H9 (cell line): ENCODE measurements around the gene PRSS3. TPM values are rescaled to one million over a fixed set of nuclear protein-coding genes. Genes with fewer than 3 reads are reported as not detected.

ENCODE experiments used
- DNase-seq: peaks from one replicate; pipeline ENCODE4 v3.0.0-alpha.2; 2017
- H2AFZ ChIP-seq: one replicate; pipeline ENCODE4 v1.6.1; 2013; ENCODE audit warnings: mild to moderate bottlenecking, low read length, control low read depth, moderate library complexity
- H2AK5ac ChIP-seq: 2 replicates; pipeline ENCODE4 v1.6.1; 2013; ENCODE audit warnings: low read length, control low read depth, mixed read lengths; ENCODE audit not compliant: insufficient read length
- H2BK120ac ChIP-seq: one replicate; pipeline ENCODE4 v1.6.1; 2013; ENCODE audit warnings: low read depth, mild to moderate bottlenecking, low read length, control low read depth, inconsistent platforms; ENCODE audit not compliant: poor library complexity, severe bottlenecking
- H2BK12ac ChIP-seq: 2 replicates; pipeline ENCODE4 v1.6.1; 2013; ENCODE audit warnings: low read length, control low read depth, mixed read lengths, low read depth; ENCODE audit not compliant: insufficient read length
- H2BK15ac ChIP-seq: 2 replicates; pipeline ENCODE4 v1.6.1; 2013; ENCODE audit warnings: low read depth, low read length, control low read depth
- H2BK20ac ChIP-seq: one replicate; pipeline ENCODE4 v1.6.1; 2013; ENCODE audit warnings: low read depth, mild to moderate bottlenecking, low read length, control low read depth, inconsistent platforms; ENCODE audit not compliant: poor library complexity, severe bottlenecking
- H2BK5ac ChIP-seq: 2 replicates; pipeline ENCODE4 v1.6.1; 2013; ENCODE audit warnings: low read length, control low read depth, mixed read lengths; ENCODE audit not compliant: insufficient read length
- H3K14ac ChIP-seq: 2 replicates; pipeline ENCODE4 v1.6.1; 2013; ENCODE audit warnings: low read length, control low read depth; ENCODE audit not compliant: insufficient read depth
- H3K18ac ChIP-seq: 2 replicates; pipeline ENCODE4 v1.6.1; 2013; ENCODE audit warnings: low read depth, mild to moderate bottlenecking, mixed read lengths, low read length, control low read depth; ENCODE audit not compliant: insufficient read length
- H3K23ac ChIP-seq: 2 replicates; pipeline ENCODE4 v1.6.1; 2013; ENCODE audit warnings: low read length, control low read depth, mixed read lengths, low read depth; ENCODE audit not compliant: insufficient read length
- H3K23me2 ChIP-seq: 2 replicates; pipeline ENCODE4 v1.6.1; 2013; ENCODE audit warnings: low read depth, mild to moderate bottlenecking, mixed read lengths, low read length, control low read depth; ENCODE audit not compliant: insufficient read length, poor library complexity, severe bottlenecking
- H3K27ac ChIP-seq: 2 replicates; pipeline ENCODE4 v1.5.1; 2013; ENCODE audit warnings: low read length, control low read depth, mixed read lengths, low read depth; ENCODE audit not compliant: insufficient read length
- H3K27me3 ChIP-seq: 2 replicates; pipeline ENCODE4 v1.6.1; 2013; ENCODE audit warnings: low read length, control low read depth, inconsistent platforms; ENCODE audit not compliant: insufficient read depth
- H3K4ac ChIP-seq: 2 replicates; pipeline ENCODE4 v1.6.1; 2013; ENCODE audit warnings: low read depth, mild to moderate bottlenecking, control low read depth, inconsistent platforms, low read length, moderate library complexity
- H3K4me1 ChIP-seq: 2 replicates; pipeline ENCODE4 v1.6.1; 2013; ENCODE audit warnings: low read length, control low read depth, inconsistent platforms; ENCODE audit not compliant: insufficient read depth
- H3K4me2 ChIP-seq: 2 replicates; pipeline ENCODE4 v1.6.1; 2013; ENCODE audit warnings: low read length, control low read depth, mixed read lengths; ENCODE audit not compliant: insufficient read length, insufficient read depth
- H3K56ac ChIP-seq: 2 replicates; pipeline ENCODE4 v1.6.1; 2013; ENCODE audit warnings: low read depth, mild to moderate bottlenecking, mixed read lengths, low read length, control low read depth; ENCODE audit not compliant: insufficient read length
- H3K79me1 ChIP-seq: 2 replicates; pipeline ENCODE4 v1.6.1; 2013; ENCODE audit warnings: low read depth, mild to moderate bottlenecking, moderate library complexity, low read length, control low read depth, inconsistent platforms; ENCODE audit not compliant: insufficient read depth, poor library complexity, severe bottlenecking
- H3K79me2 ChIP-seq: 2 replicates; pipeline ENCODE4 v1.6.1; 2013; ENCODE audit warnings: low read length, control low read depth, inconsistent platforms; ENCODE audit not compliant: insufficient read depth
- H3K9ac ChIP-seq: 2 replicates; pipeline ENCODE4 v1.6.1; 2013; ENCODE audit warnings: low read length, control low read depth, mixed read lengths; ENCODE audit not compliant: insufficient read length; ENCODE audit errors: extremely low read depth
- H3K9me3 ChIP-seq: one replicate; pipeline ENCODE4 v1.6.1; 2013; ENCODE audit warnings: low read depth, low read length, inconsistent platforms; ENCODE audit not compliant: control insufficient read depth
- H3T11ph ChIP-seq: one replicate; pipeline ENCODE4 v1.6.1; 2013; ENCODE audit warnings: mild to moderate bottlenecking, low read length, control low read depth, inconsistent platforms
- H4K20me1 ChIP-seq: one replicate; pipeline ENCODE4 v1.6.1; 2013; ENCODE audit not compliant: control insufficient read depth, insufficient read length, insufficient read depth
- H4K5ac ChIP-seq: 2 replicates; pipeline ENCODE4 v1.6.1; 2013; ENCODE audit warnings: low read depth, mild to moderate bottlenecking, mixed read lengths, low read length, control low read depth; ENCODE audit not compliant: insufficient read length
- H4K8ac ChIP-seq: replicated peaks from 2 replicates; pipeline ENCODE4 v1.6.1; 2013; ENCODE audit warnings: low read length, control low read depth, mixed read lengths, low read depth; ENCODE audit not compliant: insufficient read length
- H4K91ac ChIP-seq: 2 replicates; pipeline ENCODE4 v1.6.1; 2013; ENCODE audit warnings: low read depth, mild to moderate bottlenecking, moderate library complexity, mixed read lengths, low read length, control low read depth; ENCODE audit not compliant: insufficient read length
- H3K27ac Mint-ChIP-seq, 3 experiments: 2 replicates in 2 of 3; 3 replicates in 1 of 3; pipeline ENCODE4 v1.8.0; 2020 to 2021; ENCODE audit warnings: mixed read lengths in 3 of 3, mild to moderate bottlenecking in 1 of 3, moderate library complexity in 1 of 3
- H3K27me3 Mint-ChIP-seq: 2 replicates; pipeline ENCODE4 v1.8.0; 2021; ENCODE audit warnings: low read depth, mild to moderate bottlenecking, moderate library complexity, mixed read lengths
- H3K36me3 Mint-ChIP-seq, 3 experiments: 2 replicates in 2 of 3; 3 replicates in 1 of 3; pipeline ENCODE4 v1.8.0; 2020 to 2021; ENCODE audit warnings: low read depth in 3 of 3, mixed read lengths in 3 of 3; ENCODE audit not compliant: insufficient read depth in 1 of 3
- H3K4me1 Mint-ChIP-seq, 2 experiments: 2 replicates each; pipeline ENCODE4 v1.8.0; 2020; ENCODE audit warnings: mixed read lengths in 2 of 2
- H3K4me3 Mint-ChIP-seq, 2 experiments: 2 replicates in 1 of 2; 3 replicates in 1 of 2; pipeline ENCODE4 v1.8.0; 2020 to 2021; ENCODE audit warnings: mild to moderate bottlenecking in 2 of 2, mixed read lengths in 2 of 2, moderate library complexity in 1 of 2
- H3K9me3 Mint-ChIP-seq, 2 experiments: 2 replicates in 1 of 2; 3 replicates in 1 of 2; pipeline ENCODE4 v1.8.0; 2020; ENCODE audit warnings: mild to moderate bottlenecking in 2 of 2, mixed read lengths in 2 of 2, moderate library complexity in 1 of 2
- CTCF ChIP-seq: fragments of 200-600 bp; sonication (generic); conservative IDR thresholded peaks from 3 replicates; pipeline ENCODE4 v1.8.0; 2021; ENCODE audit warnings: antibody characterized with exemption, mild to moderate bottlenecking
- WGBS: extraction: QIAGEN DNeasy Blood & Tissue Kit; methylation state at CpG from one replicate; pipeline ENCODE4 v1.1.7; 2013; ENCODE audit warnings: missing lambda C conversion rate, low lambda C conversion rate, mixed read lengths; ENCODE audit not compliant: insufficient read length; ENCODE audit errors: extremely low coverage; 5-methylcytosine and 5-hydroxymethylcytosine counted together
- total RNA-seq: library from RNA; stranded (reverse); gene quantifications from 2 replicates; pipeline ENCODE4 v1.2.1, GENCODE V29; 2021

The PRSS3 gene
- total RNA-seq, 1 experiment from 2014 or later: not detected

- no peak for TF ChIP-seq CTCF
- no CpG with 5 or more reads among the region's 2 CpGs for WGBS
- no peaks in the 10 kb centered on the region for H3K4me1 ChIP-seq
- no peak overlapping the region for H3K4me2 ChIP-seq
- H3K9ac ChIP-seq: no peak overlapping the region
- no peak overlapping the region for H2AK5ac ChIP-seq
- no peaks in the 10 kb centered on the region for H3K9me3 ChIP-seq
- H3K79me1 ChIP-seq: peaks cover 24% of the 10 kb centered on the region
- no peak overlapping the region for H4K91ac ChIP-seq
- no peak overlapping the region for H2BK12ac ChIP-seq
- no peak overlapping the region for H3K27ac ChIP-seq
- no peak overlapping the region for H2BK120ac ChIP-seq
- no peak overlapping the region for H3T11ph ChIP-seq
- H2AFZ ChIP-seq: no peak overlapping the region
- Mint-ChIP-seq H3K4me1 (peaks cover 0 to 2% of the 10 kb centered on the region in 2 experiments; a peak in 2 of 4 replicates), H3K27me3 (no peaks in the 10 kb centered on the region), H3K36me3 (peaks cover 0 to 18% (median 14%) of the 10 kb centered on the region in 3 experiments; a peak in 5 of 7 replicates), H3K9me3 (no peaks in the 10 kb centered on the region), H3K4me3 (no peak overlapping the region), H3K27ac (peak overlapping the region in 1 of 3 experiments; percentile 25; a peak in 1 of 7 replicates)
- H3K23me2 ChIP-seq: no peaks in the 10 kb centered on the region
- no peaks in the 10 kb centered on the region for H4K20me1 ChIP-seq
- no peak overlapping the region for H3K4ac ChIP-seq
- H4K5ac ChIP-seq: no peak overlapping the region
- no peak for DNase-seq
- H2BK5ac ChIP-seq: no peak overlapping the region
- H3K56ac ChIP-seq: no peak overlapping the region
- H4K8ac ChIP-seq: no peak overlapping the region
- no peak overlapping the region for H3K14ac ChIP-seq
- H3K79me2 ChIP-seq: peaks cover 34% of the 10 kb centered on the region; the same call in 1 of the 2 replicates
- no peak overlapping the region for H2BK15ac ChIP-seq
- no peak overlapping the region for H3K23ac ChIP-seq
- H3K27me3 ChIP-seq: no peaks in the 10 kb centered on the region
- H3K18ac ChIP-seq: no peak overlapping the region
- no peak overlapping the region for H2BK20ac ChIP-seq
Measured at GRCh38 chr9:33840381-33840780, 45.0 kb downstream of the PRSS3 start.
